H4 (cell line): ENCODE data around the gene LCE2A. TPM values are rescaled to one million over a fixed set of nuclear protein-coding genes. Genes with fewer than 3 reads are reported as not detected.
"Not testable (repeated sequence)": the region's sequence is repeated elsewhere in the genome, so short reads cannot be mapped to it uniquely, and the experiment has no call there.

Source experiments
- DNase-seq: peaks from one replicate; pipeline ENCODE4 v3.0.0-alpha.2; 2015; ENCODE audit warnings: low spot score
- total RNA-seq: library from RNA; depleted of rRNA; stranded (reverse); fragments of >200 nt; shearing (Covaris generic); gene quantifications from 2 replicates; pipeline ENCODE4 v1.2.3, GENCODE V29; 2014; rRNA removed

The LCE2A gene
- not detected in 2 replicates for total RNA-seq

DNA sequence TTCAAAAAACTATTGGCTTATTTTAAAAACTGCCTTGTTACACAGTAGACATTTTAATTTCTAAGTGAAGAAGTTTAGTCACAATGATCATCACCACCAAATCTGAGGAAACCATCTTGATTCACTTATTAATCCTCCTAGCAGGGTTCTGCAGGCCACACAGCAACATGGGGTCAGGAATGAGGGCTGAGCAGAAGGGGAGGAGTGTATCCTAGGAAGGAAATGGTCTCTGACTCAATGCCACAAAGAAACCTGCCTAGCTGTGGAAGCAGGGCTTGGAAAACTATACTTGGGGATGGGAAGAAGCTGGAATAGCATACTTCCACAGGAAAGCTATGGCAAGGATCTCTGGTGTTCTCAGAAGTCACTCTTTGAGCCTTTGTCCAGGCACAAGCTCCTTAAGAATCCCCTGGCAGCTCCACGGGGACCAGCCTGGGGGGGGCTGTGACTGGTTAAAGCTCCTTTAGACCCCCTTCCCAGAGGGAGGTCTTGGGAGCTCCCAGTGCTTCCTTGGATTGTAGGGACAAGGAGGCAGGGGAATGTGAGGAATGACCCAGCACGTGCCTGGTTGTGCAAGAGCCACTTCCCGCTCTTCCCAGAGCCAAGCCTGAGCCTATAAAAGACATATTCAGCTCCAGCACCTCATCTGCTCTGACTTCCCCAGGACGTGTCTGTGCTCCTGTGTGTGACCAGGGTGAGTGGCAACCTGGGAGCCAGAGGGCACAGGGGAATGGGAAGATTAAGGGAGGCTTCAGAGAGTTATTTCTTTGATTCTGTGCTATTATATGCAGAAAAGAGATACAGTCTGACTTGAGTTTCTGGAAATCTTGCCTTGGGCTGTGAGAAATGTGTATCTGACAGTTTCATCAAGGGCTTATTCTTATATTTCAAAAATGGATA lies at the start of gene LCE2A:
Gene LCE2A (plus strand): TSS at position 645 of the 900 bp plus-strand sequence. CDS start 557 bp downstream, outside the sequence.
- DNase-seq = no peak

GRCh38 chr1:152654110-152654509 lies 44.0 kb upstream of the LCE2A start:
- peak; percentile 38 for DNase-seq

GRCh38 chr1:152656459-152656858 lies 41.7 kb upstream of the LCE2A start:
- no peak for DNase-seq

DNA sequence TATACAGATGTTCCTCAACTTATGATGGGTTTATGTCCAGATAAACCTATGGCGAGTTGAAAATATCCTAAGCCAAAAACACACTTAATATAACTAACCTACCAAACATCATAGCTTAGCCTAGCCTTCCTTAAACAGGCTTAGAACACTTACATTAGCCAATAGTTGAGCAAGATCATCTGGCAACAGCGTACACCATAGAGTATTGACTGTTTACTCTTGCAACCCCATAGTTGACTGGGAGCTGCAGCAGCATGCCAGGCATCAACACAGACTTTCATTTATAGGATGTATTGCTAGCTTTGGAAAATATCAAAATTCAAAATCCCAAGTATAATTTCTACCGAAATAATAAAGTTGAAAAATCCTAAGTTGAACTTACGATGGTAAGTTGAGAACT lies 40.5 kb upstream of the LCE2A start:
- DNase-seq = no peak

DNA sequence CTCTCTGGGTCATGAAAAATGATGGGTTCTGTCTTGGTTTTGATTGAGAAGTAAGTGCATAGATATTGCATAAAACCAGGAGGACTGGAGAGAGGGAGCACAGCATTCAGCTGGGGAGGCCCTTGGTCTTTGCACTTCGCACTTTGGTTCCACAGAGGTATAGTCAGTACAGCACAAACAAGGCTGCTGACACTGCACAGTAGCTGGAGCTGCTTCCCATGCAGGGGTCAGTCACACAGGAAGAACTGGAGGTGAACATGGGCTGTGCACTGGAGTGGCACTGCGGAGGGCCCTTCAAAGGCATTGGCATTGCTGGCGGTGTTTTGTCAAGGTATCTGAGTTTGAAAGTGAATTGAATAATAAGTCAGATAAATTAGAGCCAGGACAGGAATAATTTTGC lies 39.5 kb upstream of the LCE2A start:
- no peak for DNase-seq

DNA sequence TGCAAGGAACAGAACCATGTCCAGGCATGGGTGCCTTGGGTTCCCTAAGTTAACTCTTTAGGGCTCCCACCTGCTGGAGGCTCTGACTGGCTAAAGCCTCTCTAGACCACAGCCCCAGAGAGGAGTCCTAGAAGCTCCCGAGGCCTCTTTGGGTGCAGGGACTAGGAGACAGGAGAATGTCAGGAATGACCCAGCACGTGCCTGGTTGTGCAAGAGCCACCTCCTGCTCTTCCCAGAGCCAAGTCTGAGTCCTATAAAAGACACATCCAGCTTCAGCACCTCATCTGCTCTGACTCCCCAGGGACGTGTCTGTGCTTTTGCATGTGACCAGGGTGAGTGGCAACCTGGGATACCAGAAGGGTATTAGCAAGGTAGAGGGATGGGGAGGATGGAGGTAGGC lies 35.0 kb upstream of the LCE2A start, which contains the start of gene LCE2D:
Gene LCE2D (plus strand): TSS at position 283 of the 400 bp plus-strand sequence. CDS start 726 bp downstream, outside the sequence.
- DNase-seq = no peak

- not testable (repeated sequence) for DNase-seq
These were observed 32.0 kb upstream of the LCE2A start for GRCh38 chr1:152666171-152666570.

GRCh38 chr1:152667648-152668047 lies 30.5 kb upstream of the LCE2A start:
- DNase-seq = no peak

GRCh38 chr1:152673016-152673415 lies 25.1 kb upstream of the LCE2A start:
- no peak for DNase-seq

DNA sequence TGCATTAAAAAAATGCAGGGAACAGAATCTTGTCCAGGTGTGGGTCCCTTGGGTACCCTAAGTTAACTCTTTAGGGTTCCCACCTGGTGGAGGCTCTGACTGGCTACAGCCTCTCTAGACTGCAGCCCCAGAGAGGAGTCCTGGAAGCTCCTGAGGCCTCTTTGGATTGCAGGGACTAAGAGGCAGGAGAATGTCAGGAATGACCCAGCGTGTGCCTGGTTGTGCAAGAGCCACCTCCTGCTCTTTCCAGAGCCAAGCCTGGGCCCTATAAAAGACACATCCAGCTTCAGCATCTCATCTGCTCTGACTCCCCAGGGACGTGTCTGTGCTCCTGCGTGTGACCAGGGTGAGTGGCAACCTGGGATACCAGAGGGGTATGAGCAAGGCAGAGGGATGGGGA lies 23.2 kb upstream of the LCE2A start, which contains the start of gene LCE2C:
Gene LCE2C (plus strand): TSS at position 297 of the 400 bp plus-strand sequence. CDS start 737 bp downstream, outside the sequence.
- DNase-seq = not testable (repeated sequence)

DNA sequence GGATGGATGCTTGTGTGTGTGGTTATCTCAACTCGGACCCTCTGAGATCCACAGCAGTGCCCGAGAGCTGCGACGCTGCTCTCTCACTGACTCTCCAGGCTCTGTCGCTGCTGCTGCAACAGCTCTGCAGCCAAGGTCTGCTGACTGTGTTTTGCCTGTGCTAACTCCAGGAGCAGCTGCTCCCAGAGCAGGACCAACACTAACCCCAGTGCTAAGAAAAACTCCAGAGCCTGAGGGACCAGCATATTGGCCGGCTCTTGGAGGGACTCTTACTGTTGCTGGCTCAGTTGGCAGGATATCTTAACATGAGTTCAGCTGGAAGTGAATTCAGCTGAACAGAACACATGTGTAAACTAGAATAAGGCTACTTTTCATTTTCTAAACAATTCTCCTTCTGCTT lies 18.7 kb upstream of the LCE2A start:
- DNase-seq = no peak

DNA sequence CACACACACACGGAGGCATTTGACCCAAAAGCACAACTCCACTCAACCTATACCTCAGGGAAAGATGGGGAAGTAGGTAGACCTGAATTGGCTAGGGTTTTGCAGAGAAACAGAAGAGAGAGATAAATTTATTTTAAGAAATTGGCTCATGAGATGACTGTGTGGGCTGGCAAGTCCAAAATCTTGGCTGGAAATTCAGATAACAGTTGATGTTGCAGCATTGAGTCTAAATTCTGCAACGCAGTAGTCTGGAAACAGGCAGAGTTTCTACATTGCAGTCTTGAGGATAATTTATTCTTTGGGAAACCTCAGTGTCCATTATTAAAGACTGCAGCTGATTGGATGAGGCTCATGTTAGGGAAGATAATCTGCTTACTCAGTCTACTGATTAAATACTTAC lies 16.5 kb upstream of the LCE2A start:
- DNase-seq = no peak

GRCh38 chr1:152683846-152684245 lies 14.3 kb upstream of the LCE2A start:
- no peak for DNase-seq

- DNase-seq = not testable (repeated sequence)
These were observed 12.3 kb upstream of the LCE2A start, which contains the start of gene LCE2B for GRCh38 chr1:152685823-152686222. Gene LCE2B, plus strand, starts transcription at chr1:152686123. Its CDS starts 721 bp downstream, at chr1:152686844.

- no peak for DNase-seq
These were observed 1.6 kb downstream of the LCE2A start for GRCh38 chr1:152699746-152700145.

DNA sequence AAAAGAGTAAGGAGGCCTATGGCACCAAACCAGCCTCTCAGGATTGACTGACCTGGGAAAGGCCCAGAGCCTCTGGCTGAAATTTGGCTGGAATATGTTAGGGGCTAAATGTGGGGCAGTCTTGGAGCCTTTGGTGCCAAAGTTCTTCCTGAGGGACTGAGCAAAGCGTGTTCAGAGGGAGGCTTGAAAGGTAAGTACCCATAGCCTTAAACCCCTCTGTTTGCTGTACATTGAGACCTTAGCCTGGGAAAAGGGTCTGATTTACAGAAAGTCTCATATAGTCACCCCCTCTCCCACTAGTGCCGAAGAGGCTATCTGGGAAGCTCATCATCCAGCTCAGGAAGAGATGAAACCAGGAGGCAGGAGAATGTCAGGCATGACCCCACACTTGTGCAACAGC lies 9.7 kb downstream of the LCE2A start, which contains the start of gene LCE4A:
Gene LCE4A (plus strand): TSS at position 301 of the 400 bp plus-strand sequence. CDS start 916 bp downstream, outside the sequence.
- DNase-seq = no peak

DNA sequence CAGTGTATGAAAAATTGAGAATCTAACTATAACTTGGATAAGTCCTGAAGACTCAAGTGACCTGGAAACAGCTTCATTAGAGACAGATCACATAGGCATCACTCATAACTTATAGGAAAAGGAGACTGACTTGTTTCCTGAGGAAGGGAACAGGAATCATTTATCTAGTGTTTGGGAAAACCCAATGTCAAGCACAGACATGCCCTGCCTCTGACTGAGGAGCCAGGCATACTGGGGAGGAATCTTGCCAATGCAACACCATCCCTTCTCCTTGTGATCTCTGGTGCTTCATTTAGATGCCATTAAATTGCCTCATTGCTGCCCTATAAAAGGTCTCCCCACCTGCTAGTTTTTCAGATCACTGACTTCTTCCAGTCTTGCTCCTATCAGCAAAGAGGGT lies 20.1 kb downstream of the LCE2A start:
- DNase-seq = no peak

DNA sequence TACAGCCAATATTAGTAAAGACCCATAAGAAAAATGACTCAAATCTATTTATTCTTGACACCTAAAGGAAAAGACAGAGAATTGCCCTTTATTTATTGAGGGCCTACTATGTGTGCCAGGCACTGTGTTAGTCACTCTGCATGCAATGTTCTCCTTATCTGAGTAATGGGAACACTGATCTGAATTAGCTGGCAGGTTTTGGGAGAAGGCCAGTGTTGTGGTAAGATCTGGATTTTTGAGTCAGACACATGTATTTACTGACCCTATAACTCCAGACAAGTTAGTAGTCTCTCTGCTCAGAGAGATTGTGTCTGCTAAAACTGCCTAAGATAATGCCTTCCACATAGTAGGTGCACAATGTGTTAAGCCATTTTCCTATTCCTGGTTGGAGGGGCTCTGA lies 27.1 kb downstream of the LCE2A start:
- no peak for DNase-seq

DNA sequence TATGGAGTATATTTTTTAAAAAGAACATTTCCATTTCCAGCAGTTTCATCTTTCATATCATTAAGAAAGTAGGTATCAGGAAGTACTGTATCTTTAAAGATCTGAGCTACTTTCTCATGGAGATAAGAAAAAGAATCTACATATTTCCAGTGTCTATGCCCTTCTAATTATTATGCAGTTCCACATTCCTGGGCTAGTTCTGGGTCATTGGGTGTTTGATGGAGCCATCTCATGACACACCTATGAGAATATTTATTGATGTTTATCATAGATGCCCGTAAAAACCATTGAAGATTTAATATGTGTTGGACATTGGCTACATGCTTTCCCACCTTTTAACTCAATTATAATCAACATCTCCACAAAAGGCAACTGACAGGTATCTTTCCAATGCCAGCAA lies 30.8 kb downstream of the LCE2A start:
- no peak for DNase-seq

DNA sequence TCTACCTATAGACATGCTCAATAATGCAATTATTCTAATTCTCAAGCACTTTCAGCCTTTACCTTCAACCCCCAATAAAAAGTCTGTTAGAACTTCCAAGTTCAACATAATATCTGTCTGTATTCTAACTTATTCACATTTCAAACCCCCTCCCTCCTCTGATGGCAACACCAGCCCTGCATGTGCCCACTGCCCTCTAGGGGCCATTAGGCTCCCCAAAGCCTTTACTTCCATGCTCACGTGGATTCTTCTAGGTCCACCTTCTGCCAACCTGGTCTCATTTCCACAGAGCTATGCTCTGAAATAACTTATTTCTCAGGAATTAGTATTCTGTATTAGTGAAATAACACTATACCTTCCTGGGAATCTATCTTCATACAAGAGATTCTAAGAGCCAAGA lies 37.5 kb downstream of the LCE2A start:
- DNase-seq = no peak

GRCh38 chr1:152737997-152738396 lies 39.9 kb downstream of the LCE2A start:
- DNase-seq = no peak

DNA sequence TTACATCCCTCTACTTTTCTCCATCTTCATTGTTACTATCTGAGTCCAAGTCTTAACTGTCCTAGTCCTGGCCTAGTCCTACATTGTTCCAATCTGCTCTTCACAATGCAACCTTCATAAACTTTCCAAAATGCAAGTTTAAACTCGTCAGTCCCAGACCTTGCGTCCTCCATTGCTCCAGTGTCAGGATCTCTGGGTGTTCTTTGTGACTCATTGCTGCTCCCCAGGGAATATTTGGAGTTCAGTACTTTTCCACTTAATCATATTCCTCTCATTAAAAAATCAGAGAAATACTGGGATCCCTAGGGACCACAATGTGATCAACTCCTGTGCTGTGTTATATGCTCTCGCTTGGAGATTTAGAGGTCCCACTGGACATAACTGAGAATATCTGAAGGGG lies 41.7 kb downstream of the LCE2A start:
- no peak for DNase-seq

DNA sequence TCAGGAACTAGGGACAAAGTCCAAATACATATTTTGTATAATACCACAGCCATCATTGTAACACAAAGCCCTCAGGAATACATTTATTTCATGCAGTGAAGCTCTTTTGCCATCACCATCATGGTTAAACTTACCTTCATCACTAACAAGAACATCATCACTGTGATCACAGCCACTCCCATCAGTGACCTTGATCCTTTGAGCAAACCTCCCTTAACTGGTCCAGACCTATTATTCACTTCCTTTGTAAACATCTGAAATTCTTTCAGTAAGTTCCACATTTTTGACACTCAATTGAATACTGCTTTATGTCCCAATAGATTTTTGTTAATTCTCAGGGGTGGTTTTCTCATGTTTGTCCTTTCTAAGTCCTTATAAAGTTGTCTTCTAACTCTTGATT lies 43.5 kb downstream of the LCE2A start:
- no peak for DNase-seq
